Measurements from ENCODE around the gene VAV2.

- no peak for TF ChIP-seq CTCF (IDR thresholded peaks at IDR 0.05)
- no peak for TF ChIP-seq POLR2AphosphoS5 (IDR thresholded peaks at IDR 0.05)
Observed at GRCh38 chr9:133924453-133924852, 67.7 kb downstream of the VAV2 start.

Measured in sigmoid colon (tissue), 4 donors.